GM11168 (cell line): ENCODE measurements around the gene MAP1LC3B2.
"Not testable (repeated sequence)": the region's sequence is repeated elsewhere in the genome, so short reads cannot be mapped to it uniquely, and the experiment has no call there.

Source experiments
- in situ Hi-C: fragments of 300-500 bp; cut with MboI; formaldehyde crosslinking; loops from one replicate; pipeline ENCODE4 v1.12.0; 2022; ENCODE audit warnings: low sequenced_read_pairs; ENCODE audit not compliant: unreplicated experiment

Gene MAP1LC3B2

GRCh38 chr12:116556964-116557698 is 2.0 kb upstream of the MAP1LC3B2 start:
- in situ Hi-C loops, result no loop called here

- in situ Hi-C loops, result no loop called here
Measured at GRCh38 chr12:116558280-116559161, 660 bp upstream of the MAP1LC3B2 start.

- in situ Hi-C loops, result no loop called here
Measured at GRCh38 chr12:116561181-116561821, 2.1 kb downstream of the MAP1LC3B2 start.

GRCh38 chr12:116562090-116562489 is 2.9 kb downstream of the MAP1LC3B2 start:
- in situ Hi-C loops, result no loop called here

- in situ Hi-C loops, result no loop called here
Measured at GRCh38 chr12:116563262-116563661, 4.1 kb downstream of the MAP1LC3B2 start.

- in situ Hi-C loops, result no loop called here
Measured at GRCh38 chr12:116564080-116564479, 4.9 kb downstream of the MAP1LC3B2 start.

- in situ Hi-C loops, result not testable (repeated sequence)
Measured at GRCh38 chr12:116565221-116565620, 6.0 kb downstream of the MAP1LC3B2 start.

- in situ Hi-C loops, result no loop called here
Measured at GRCh38 chr12:116565963-116566362, 6.8 kb downstream of the MAP1LC3B2 start.

- in situ Hi-C loops, result no loop called here
Measured at GRCh38 chr12:116568203-116568602, 9.0 kb downstream of the MAP1LC3B2 start.

GRCh38 chr12:116571089-116571488 is 11.9 kb downstream of the MAP1LC3B2 start:
- in situ Hi-C loops, result no loop called here

GRCh38 chr12:116573776-116574175 is 14.6 kb downstream of the MAP1LC3B2 start:
- in situ Hi-C loops, result no loop called here

GRCh38 chr12:116575754-116576153 is 16.6 kb downstream of the MAP1LC3B2 start:
- in situ Hi-C loops, result not testable (repeated sequence)

GRCh38 chr12:116577154-116577561 is 18.0 kb downstream of the MAP1LC3B2 start:
- in situ Hi-C loops, result no loop called here

GRCh38 chr12:116578051-116578450 is 18.9 kb downstream of the MAP1LC3B2 start:
- in situ Hi-C loops, result no loop called here

- in situ Hi-C loops, result no loop called here
Measured at GRCh38 chr12:116582610-116583009, 23.4 kb downstream of the MAP1LC3B2 start.

- in situ Hi-C loops, result no loop called here
Measured at GRCh38 chr12:116583129-116583694, 24.0 kb downstream of the MAP1LC3B2 start.

GRCh38 chr12:116587270-116587669 is 28.1 kb downstream of the MAP1LC3B2 start:
- in situ Hi-C loops, result no loop called here

- in situ Hi-C loops, result no loop called here
Measured at GRCh38 chr12:116588390-116589028, 29.3 kb downstream of the MAP1LC3B2 start.

GRCh38 chr12:116589581-116589980 is 30.4 kb downstream of the MAP1LC3B2 start:
- in situ Hi-C loops, result no loop called here

- in situ Hi-C loops, result no loop called here
Measured at GRCh38 chr12:116590561-116590960, 31.4 kb downstream of the MAP1LC3B2 start.
